Measurements from ENCODE around the gene PAM16. TPM values are rescaled to one million over a fixed set of nuclear protein-coding genes. Genes with fewer than 3 reads are reported as not detected.

PAM16 gene
- polyA plus RNA-seq, 6 donors from 2014 or later: 33.1 to 54.6 (median 47.6) TPM

GRCh38 chr16:4318451-4318910 is 32.6 kb downstream of the PAM16 start:
- no peak overlapping the region for H3K27ac Mint-ChIP-seq
- no peaks in the 10 kb centered on the region for H3K9me3 Mint-ChIP-seq
- ATAC-seq (ENCODE audit: low read depth in 2 of 2) (no peak), DNase-seq (no peak)
- peak overlapping the region in 2 of 8 donors; percentile 6 to 47 for H3K4me3 Mint-ChIP-seq
- peaks cover 0 to 12% of the 10 kb centered on the region in 2 donors for H3K36me3 Mint-ChIP-seq
- peaks cover 14 to 24% (median 15%) of the 10 kb centered on the region in 3 donors for H3K4me1 Mint-ChIP-seq
- H3K27me3 Mint-ChIP-seq: peaks cover 10 to 32% (median 15%) of the 10 kb centered on the region in 3 donors

GRCh38 chr16:4317532-4318450 is 33.3 kb downstream of the PAM16 start:
- Mint-ChIP-seq H3K36me3 (peaks cover 0 to 12% of the 10 kb centered on the region in 2 donors), H3K4me1 (peaks cover 14 to 24% (median 15%) of the 10 kb centered on the region in 3 donors), H3K9me3 (no peaks in the 10 kb centered on the region), H3K4me3 (peak overlapping the region in 6 of 8 donors; percentile 47 to 79 (median 62)), H3K27me3 (peaks cover 10 to 32% (median 15%) of the 10 kb centered on the region in 3 donors), H3K27ac (no peak overlapping the region)
- no peak for ATAC-seq (ENCODE audit: low read depth in 2 of 2)
- no peak for DNase-seq

GRCh38 chr16:4316864-4317531 is 34.1 kb downstream of the PAM16 start:
- ATAC-seq (ENCODE audit: low read depth in 2 of 2): no peak
- peak overlapping the region in 6 of 8 donors; percentile 22 to 72 (median 45) for H3K4me3 Mint-ChIP-seq
- peaks cover 10 to 32% (median 15%) of the 10 kb centered on the region in 3 donors for H3K27me3 Mint-ChIP-seq

GRCh38 chr16:4316108-4316863 is 34.8 kb downstream of the PAM16 start:
- no peak for DNase-seq
- peaks cover 10 to 32% (median 15%) of the 10 kb centered on the region in 3 donors for H3K27me3 Mint-ChIP-seq
- H3K9me3 Mint-ChIP-seq: no peaks in the 10 kb centered on the region
- H3K4me3 Mint-ChIP-seq: peak overlapping the region in 4 of 8 donors; percentile 44 to 67 (median 53)
- no peak overlapping the region for H3K27ac Mint-ChIP-seq
- no peak for ATAC-seq (ENCODE audit: low read depth in 2 of 2)
- H3K36me3 Mint-ChIP-seq: peaks cover 0 to 12% of the 10 kb centered on the region in 2 donors
- peaks cover 14 to 24% (median 15%) of the 10 kb centered on the region in 3 donors for H3K4me1 Mint-ChIP-seq

More at GRCh38 chr16:4316864-4317531, 34.1 kb downstream of the PAM16 start:
- H3K36me3 Mint-ChIP-seq: peaks cover 0 to 12% of the 10 kb centered on the region in 2 donors
- no peak for DNase-seq
- peaks cover 14 to 24% (median 15%) of the 10 kb centered on the region in 3 donors for H3K4me1 Mint-ChIP-seq
- no peaks in the 10 kb centered on the region for H3K9me3 Mint-ChIP-seq
- no peak overlapping the region for H3K27ac Mint-ChIP-seq

GRCh38 chr16:4315186-4316107 is 35.7 kb downstream of the PAM16 start, which contains the start of gene GLIS2:
Gene GLIS2 (plus strand): TSS chr16:4316067. CDS start chr16:4332281, 16,214 bp downstream.
- Mint-ChIP-seq H3K9me3 (no peaks in the 10 kb centered on the region), H3K27me3 (peaks cover 10 to 32% (median 15%) of the 10 kb centered on the region in 3 donors), H3K4me1 (peaks cover 14 to 24% (median 15%) of the 10 kb centered on the region in 3 donors), H3K27ac (peak within 1 kb of the TSS in 3 of 6 donors; percentile 53 to 84 (median 83)), H3K4me3 (peak within 1 kb of the TSS; percentile 84 to 97 (median 92)), H3K36me3 (peaks cover 0 to 12% of the 10 kb centered on the region in 2 donors)
- peak; percentile 16 to 17 for ATAC-seq (ENCODE audit: low read depth in 2 of 2)
- DNase-seq: no peak

- peak overlapping the region in 4 of 6 donors; percentile 53 to 92 (median 84) for H3K27ac Mint-ChIP-seq
Observed at GRCh38 chr16:4314532-4315185, 36.5 kb downstream of the PAM16 start.

GRCh38 chr16:4313563-4314531 is 37.3 kb downstream of the PAM16 start:
- Mint-ChIP-seq H3K27me3 (peaks cover 10 to 31% (median 15%) of the 10 kb centered on the region in 3 donors), H3K36me3 (peaks cover 0 to 12% of the 10 kb centered on the region in 2 donors), H3K27ac (peak overlapping the region in 1 of 6 donors; percentile 83), H3K9me3 (no peaks in the 10 kb centered on the region), H3K4me3 (peak overlapping the region in 7 of 8 donors; percentile 84 to 97 (median 92)), H3K4me1 (peaks cover 16 to 27% (median 25%) of the 10 kb centered on the region in 3 donors)
- no peak for DNase-seq
- no peak for ATAC-seq (ENCODE audit: low read depth in 2 of 2)

More at GRCh38 chr16:4314532-4315185, 36.5 kb downstream of the PAM16 start:
- DNase-seq (no peak), ATAC-seq (ENCODE audit: low read depth in 2 of 2) (peak in 1 of 2 donors; percentile 16)
- peaks cover 10 to 32% (median 15%) of the 10 kb centered on the region in 3 donors for H3K27me3 Mint-ChIP-seq
- H3K36me3 Mint-ChIP-seq: peaks cover 0 to 12% of the 10 kb centered on the region in 2 donors
- H3K9me3 Mint-ChIP-seq: no peaks in the 10 kb centered on the region
- peaks cover 18 to 27% (median 20%) of the 10 kb centered on the region in 3 donors for H3K4me1 Mint-ChIP-seq
- peak overlapping the region; percentile 84 to 97 (median 92) for H3K4me3 Mint-ChIP-seq

- DNase-seq: peak; percentile 69
- ATAC-seq (ENCODE audit: low read depth in 2 of 2): peak; percentile 27 to 32
- H3K27me3 Mint-ChIP-seq: peaks cover 9 to 13% (median 11%) of the 10 kb centered on the region in 3 donors
- peak overlapping the region in 5 of 6 donors; percentile 56 to 98 (median 80) for H3K27ac Mint-ChIP-seq
- H3K4me3 Mint-ChIP-seq: peak overlapping the region in 4 of 8 donors; percentile 49 to 87 (median 69)
- peaks cover 0 to 10% of the 10 kb centered on the region in 2 donors for H3K36me3 Mint-ChIP-seq
- H3K4me1 Mint-ChIP-seq: peaks cover 30 to 46% (median 38%) of the 10 kb centered on the region in 3 donors
- no peaks in the 10 kb centered on the region for H3K9me3 Mint-ChIP-seq
Observed at GRCh38 chr16:4309833-4310266, 41.3 kb downstream of the PAM16 start.

GRCh38 chr16:4309102-4309832 is 41.9 kb downstream of the PAM16 start:
- peak; percentile 3 to 4 for ATAC-seq (ENCODE audit: low read depth in 2 of 2)
- peak overlapping the region; percentile 49 to 94 (median 80) for H3K4me3 Mint-ChIP-seq
- peaks cover 25 to 41% (median 32%) of the 10 kb centered on the region in 3 donors for H3K4me1 Mint-ChIP-seq
- H3K27me3 Mint-ChIP-seq: peaks cover 3 to 7% (median 5%) of the 10 kb centered on the region in 3 donors
- H3K36me3 Mint-ChIP-seq: peaks cover 0 to 4% of the 10 kb centered on the region in 2 donors
- peak overlapping the region; percentile 56 to 98 (median 94) for H3K27ac Mint-ChIP-seq
- H3K9me3 Mint-ChIP-seq: no peaks in the 10 kb centered on the region
- no peak for DNase-seq
